ENCODE measurements around the gene TRPM2. TPM values are rescaled to one million over a fixed set of nuclear protein-coding genes. Genes with fewer than 3 reads are reported as not detected.

TRPM2 gene
- total and polyA plus RNA-seq, 2 donors (not counting 3 experiments of a cell fraction or from before 2014, with no cell fraction given), result not detected

DNA sequence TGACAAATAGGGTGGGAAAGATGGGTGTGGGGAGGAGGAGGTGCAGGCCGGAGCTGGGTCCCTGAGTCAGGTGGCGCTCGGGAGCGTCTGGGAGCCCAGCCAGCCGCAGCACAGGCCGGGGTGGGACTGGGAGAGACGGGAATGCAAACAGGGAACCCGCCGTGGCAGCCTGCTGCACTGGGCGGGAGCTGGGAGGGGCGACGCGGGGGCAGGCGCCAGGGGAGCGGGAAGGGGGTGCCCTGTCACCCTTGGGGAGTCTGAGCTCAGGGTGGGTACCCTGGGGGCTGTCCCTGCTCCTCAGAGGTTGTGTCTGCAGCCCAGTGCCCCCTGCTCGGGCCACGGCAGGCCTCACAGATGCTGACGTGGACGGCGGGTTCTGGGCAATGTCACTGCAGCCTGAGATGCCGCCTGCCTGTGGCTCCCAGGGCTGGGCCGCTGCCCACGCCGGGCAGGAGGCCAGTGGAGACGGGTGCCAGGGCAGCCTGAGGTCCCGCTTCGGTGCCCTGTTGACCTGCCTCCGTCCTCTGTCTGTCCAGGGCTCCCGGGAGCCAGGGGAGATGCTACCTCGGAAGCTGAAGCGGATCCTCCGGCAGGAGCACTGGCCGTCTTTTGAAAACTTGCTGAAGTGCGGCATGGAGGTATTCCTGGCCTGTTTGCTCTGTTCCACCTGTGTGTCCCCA, 85.2 kb downstream of the TRPM2 start:
- FAIRE-seq (no peak), DNase-seq (ENCODE audit: low read depth, low spot score) (no peak)
- CTCF ChIA-PET, result no interaction called here
- TF ChIP-seq EZH2 (IDR thresholded peaks at IDR 0.05; ENCODE audit: borderline replicate concordance, low read depth, low read length, severe bottlenecking) (no peak), GATA2 (IDR thresholded peaks at IDR 0.05; ENCODE audit: insufficient read depth, insufficient read length, low read depth, low read length) (no peak)
- Histone ChIP-seq H3K9me3 (replicated peaks; ENCODE audit: control insufficient read depth, insufficient read depth, low read length) (no peaks in the 10 kb centered on the region), H3K27ac (ENCODE audit: insufficient read depth, low read depth, low read length) (no peak overlapping the region), H3K4me2 (ENCODE audit: insufficient read depth, low read length) (no peak overlapping the region), H3K4me3 (replicated peaks in 1 of 3; ENCODE audit: insufficient read depth in 1 of 3, low read depth in 1 of 3, low read length in 3 of 3) (no peak overlapping the region), H3K9ac (replicated peaks; ENCODE audit: extremely low read depth, insufficient read depth, low read length) (no peak overlapping the region), H3K79me2 (ENCODE audit: control insufficient read depth, insufficient read depth, low read length) (no peaks in the 10 kb centered on the region), H3K4me1 (ENCODE audit: control insufficient read depth, extremely low read depth, insufficient read depth, low read length) (no peaks in the 10 kb centered on the region), H3K36me3 (ENCODE audit: control insufficient read depth in 2 of 2, extremely low read depth in 1 of 2, insufficient read depth in 2 of 2, low read length in 2 of 2) (no peaks in the 10 kb centered on the region), H3K27me3 (ENCODE audit: control insufficient read depth in 2 of 2, insufficient read depth in 2 of 2, low read length in 2 of 2) (no peaks in the 10 kb centered on the region), H4K20me1 (replicated peaks; ENCODE audit: control insufficient read depth, extremely low read depth, insufficient read depth, low read length) (no peaks in the 10 kb centered on the region), H3K9me1 (replicated peaks; ENCODE audit: control insufficient read depth, extremely low read depth, insufficient read depth, low read length) (no peaks in the 10 kb centered on the region), H2AFZ (ENCODE audit: low read depth, low read length) (no peak overlapping the region)
- dilution Hi-C loops (cut with MboI; ENCODE audit: extremely low pct_ligation_motif_present, low sequenced_read_pairs) (no loop called here), intact Hi-C loops (cut with micrococcal nuclease) (no loop called here)
- POLR2A ChIA-PET, result no interaction called here
- no TSS peak for BruUV-seq (replicated peaks)

DNA sequence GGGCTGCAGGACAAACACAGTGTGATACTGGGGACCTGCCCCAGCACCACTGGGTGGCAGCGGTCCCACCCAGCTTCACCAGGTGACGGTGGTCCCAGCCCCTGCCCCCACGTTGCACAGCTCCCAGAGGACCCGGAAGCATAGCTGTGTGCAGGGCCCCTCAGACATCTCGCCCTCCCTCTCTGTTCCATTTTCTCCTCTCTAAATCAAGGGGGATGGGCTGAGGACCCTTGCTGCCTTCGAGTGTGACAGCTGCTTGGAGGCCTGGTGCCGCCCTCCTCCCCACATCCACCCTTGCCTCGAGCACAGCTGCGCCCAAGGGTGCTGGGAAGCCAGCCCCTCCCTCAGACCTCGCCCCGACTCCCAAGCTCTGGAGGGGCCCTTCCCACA, 85.8 kb downstream of the TRPM2 start:
- no TSS peak for BruUV-seq (replicated peaks)
- intact Hi-C loops (cut with micrococcal nuclease) (no loop called here), dilution Hi-C loops (cut with MboI; ENCODE audit: extremely low pct_ligation_motif_present, low sequenced_read_pairs) (no loop called here)
- CTCF ChIA-PET, result no interaction called here
- H3K9me1 ChIP-seq (replicated peaks; ENCODE audit: control insufficient read depth, extremely low read depth, insufficient read depth, low read length), result no peaks in the 10 kb centered on the region
- no peak overlapping the region for H3K4me2 ChIP-seq (ENCODE audit: insufficient read depth, low read length)
- H3K9ac ChIP-seq (replicated peaks; ENCODE audit: extremely low read depth, insufficient read depth, low read length), result no peak overlapping the region
- no peak for FAIRE-seq
- H4K20me1 ChIP-seq (replicated peaks; ENCODE audit: control insufficient read depth, extremely low read depth, insufficient read depth, low read length), result no peaks in the 10 kb centered on the region
- no peaks in the 10 kb centered on the region for H3K27me3 ChIP-seq (ENCODE audit: control insufficient read depth in 2 of 2, insufficient read depth in 2 of 2, low read length in 2 of 2)
- no peak overlapping the region for H3K27ac ChIP-seq (ENCODE audit: insufficient read depth, low read depth, low read length)
- no peaks in the 10 kb centered on the region for H3K79me2 ChIP-seq (ENCODE audit: control insufficient read depth, insufficient read depth, low read length)
- H3K36me3 ChIP-seq (ENCODE audit: control insufficient read depth in 2 of 2, extremely low read depth in 1 of 2, insufficient read depth in 2 of 2, low read length in 2 of 2), result no peaks in the 10 kb centered on the region
- H3K9me3 ChIP-seq (replicated peaks; ENCODE audit: control insufficient read depth, insufficient read depth, low read length), result no peaks in the 10 kb centered on the region
- POLR2A ChIA-PET, result no interaction called here
- H3K4me3 ChIP-seq (replicated peaks in 1 of 3; ENCODE audit: insufficient read depth in 1 of 3, low read depth in 1 of 3, low read length in 3 of 3), result no peak overlapping the region
- DNase-seq (ENCODE audit: low read depth, low spot score), result no peak
- no peaks in the 10 kb centered on the region for H3K4me1 ChIP-seq (ENCODE audit: control insufficient read depth, extremely low read depth, insufficient read depth, low read length)
- TF ChIP-seq, protein P1, sequence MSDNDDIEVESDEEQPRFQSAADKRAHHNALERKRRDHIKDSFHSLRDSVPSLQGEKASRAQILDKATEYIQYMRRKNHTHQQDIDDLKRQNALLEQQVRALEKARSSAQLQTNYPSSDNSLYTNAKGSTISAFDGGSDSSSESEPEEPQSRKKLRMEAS (IDR thresholded peaks at IDR 0.05; ENCODE audit: insufficient read depth, insufficient read length), result no peak
- no peak for TF ChIP-seq POLR2A (IDR thresholded peaks at IDR 0.05; ENCODE audit: low read depth, low read length)
- TF ChIP-seq, protein P2, sequence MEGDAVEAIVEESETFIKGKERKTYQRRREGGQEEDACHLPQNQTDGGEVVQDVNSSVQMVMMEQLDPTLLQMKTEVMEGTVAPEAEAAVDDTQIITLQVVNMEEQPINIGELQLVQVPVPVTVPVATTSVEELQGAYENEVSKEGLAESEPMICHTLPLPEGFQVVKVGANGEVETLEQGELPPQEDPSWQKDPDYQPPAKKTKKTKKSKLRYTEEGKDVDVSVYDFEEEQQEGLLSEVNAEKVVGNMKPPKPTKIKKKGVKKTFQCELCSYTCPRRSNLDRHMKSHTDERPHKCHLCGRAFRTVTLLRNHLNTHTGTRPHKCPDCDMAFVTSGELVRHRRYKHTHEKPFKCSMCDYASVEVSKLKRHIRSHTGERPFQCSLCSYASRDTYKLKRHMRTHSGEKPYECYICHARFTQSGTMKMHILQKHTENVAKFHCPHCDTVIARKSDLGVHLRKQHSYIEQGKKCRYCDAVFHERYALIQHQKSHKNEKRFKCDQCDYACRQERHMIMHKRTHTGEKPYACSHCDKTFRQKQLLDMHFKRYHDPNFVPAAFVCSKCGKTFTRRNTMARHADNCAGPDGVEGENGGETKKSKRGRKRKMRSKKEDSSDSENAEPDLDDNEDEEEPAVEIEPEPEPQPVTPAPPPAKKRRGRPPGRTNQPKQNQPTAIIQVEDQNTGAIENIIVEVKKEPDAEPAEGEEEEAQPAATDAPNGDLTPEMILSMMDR (IDR thresholded peaks at IDR 0.05; ENCODE audit: extremely low read depth in 1 of 2, insufficient read depth in 1 of 2, low read depth in 1 of 2, low read length in 2 of 2), result no peak
- H2AFZ ChIP-seq (ENCODE audit: low read depth, low read length), result no peak overlapping the region

All from endothelial cell of umbilical vein (primary cell).